Aorta (tissue), 5 donors: ENCODE measurements around the gene COL25A1. TPM values are rescaled to one million over a fixed set of nuclear protein-coding genes. Genes with fewer than 3 reads are reported as not detected.

Experiments used
- ATAC-seq: fragments of 200-7000 bp; cut with Tn5 transposase; one replicate; pipeline ENCODE4 v1.9.1; 2022; ENCODE audit warnings: moderate library complexity; ENCODE audit not compliant: low FRiP score
- DNase-seq, 2 donors: peaks; one replicate each; pipeline ENCODE4 v3.0.0-alpha.2; 2020
- H3K27ac ChIP-seq, 2 donors: one replicate each; pipeline ENCODE4 v1.5.1; 2013; ENCODE audit warnings: low read length in 2 of 2, mild to moderate bottlenecking in 2 of 2, moderate library complexity in 2 of 2, control low read depth in 1 of 2, inconsistent platforms in 1 of 2, low read depth in 1 of 2
- H3K27me3 ChIP-seq, 2 donors: one replicate each; pipeline ENCODE4 v1.6.1; 2013; ENCODE audit warnings: control low read depth in 1 of 2, low read length in 1 of 2, mild to moderate bottlenecking in 1 of 2, moderate library complexity in 1 of 2; ENCODE audit not compliant: insufficient read depth in 2 of 2, control insufficient read depth in 1 of 2
- H3K36me3 ChIP-seq, 2 donors: one replicate each; pipeline ENCODE4 v1.6.1; 2013; ENCODE audit warnings: control low read depth in 1 of 2, low read length in 1 of 2, mild to moderate bottlenecking in 1 of 2; ENCODE audit not compliant: insufficient read depth in 2 of 2, control insufficient read depth in 1 of 2
- H3K4me1 ChIP-seq, 2 donors: one replicate each; pipeline ENCODE4 v1.6.1; 2013; ENCODE audit warnings: low read length in 2 of 2, control low read depth in 1 of 2, mild to moderate bottlenecking in 1 of 2, moderate library complexity in 1 of 2; ENCODE audit not compliant: insufficient read depth in 2 of 2, control insufficient read depth in 1 of 2
- H3K4me3 ChIP-seq, 2 donors: one replicate each; pipeline ENCODE4 v1.5.1; 2013; ENCODE audit warnings: low read length in 2 of 2, control low read depth in 1 of 2, mild to moderate bottlenecking in 1 of 2
- H3K9me3 ChIP-seq: one replicate; pipeline ENCODE4 v1.6.1; 2013; ENCODE audit warnings: mild to moderate bottlenecking, low read length; ENCODE audit not compliant: control insufficient read depth
- WGBS, 2 donors: extraction: QIAGEN DNeasy Blood & Tissue Kit; methylation state at CpG; one replicate each; pipeline ENCODE4 v1.1.7; 2013; 5-methylcytosine and 5-hydroxymethylcytosine counted together
- intact Hi-C, 2 donors: fragments of 100-400 bp; cut with DNase I; formaldehyde crosslinking; loops; one replicate each; pipeline versions ENCODE4 v1.14.2 to v1.15.0; 2022
- polyA plus RNA-seq, 2 donors: library from polyadenylated mRNA; stranded (reverse); fragments of 200-250 nt; gene quantifications; one replicate each; pipeline ENCODE4 v1.2.3, GENCODE V29; 2013
- total RNA-seq, 2 donors: library from RNA; stranded (reverse); fragmentation: NEBNext Ultra II Directional; extraction: Animal tissue kit (Norgen Biotek cat#: 25700); gene quantifications; one replicate each; pipeline ENCODE4 v1.2.1, GENCODE V29; 2021
- donor health status: healthy with polysubstance abuse.
- donor health status: Bipolar disorder and iron deficiency.
- donor health status: DM: no; HTN: no; CAD: no.
- donor health status: DM: no; HTN: no; CAD: no.
- donor health status: DM: yes; HTN: yes; CAD: no.

COL25A1 gene
- total and polyA plus RNA-seq, 4 donors, result 0.08 to 8.1 (median 1.3) TPM

- ATAC-seq (no peak), DNase-seq (no peak)
- intact Hi-C loops, result no loop called here
- no peaks in the 10 kb centered on the region for H3K36me3 ChIP-seq
- no peaks in the 10 kb centered on the region for H3K27me3 ChIP-seq
- no peak overlapping the region for H3K4me3 ChIP-seq
- H3K9me3 ChIP-seq, result no peaks in the 10 kb centered on the region
- 96% methylated on average over 2 of the region's 2 CpGs for WGBS, 2 donors
- no peak overlapping the region for H3K27ac ChIP-seq
- H3K4me1 ChIP-seq, result no peaks in the 10 kb centered on the region
Observed at GRCh38 chr4:109296527-109296926, 5.9 kb downstream of the COL25A1 start.

GRCh38 chr4:109295081-109295480, 7.4 kb downstream of the COL25A1 start:
- Histone ChIP-seq H3K27me3 (no peaks in the 10 kb centered on the region), H3K4me1 (no peaks in the 10 kb centered on the region), H3K4me3 (no peak overlapping the region), H3K36me3 (no peaks in the 10 kb centered on the region), H3K27ac (no peak overlapping the region), H3K9me3 (no peaks in the 10 kb centered on the region)
- ATAC-seq (no peak), DNase-seq (no peak)
- intact Hi-C loops, result no loop called here

- no peaks in the 10 kb centered on the region for H3K9me3 ChIP-seq
- no peaks in the 10 kb centered on the region for H3K36me3 ChIP-seq
- DNase-seq, result no peak
- ATAC-seq, result no peak
- WGBS, 2 donors, result 80 to 85% methylated on average over 4 of the region's 4 CpGs
- intact Hi-C loops, result no loop called here
- H3K27me3 ChIP-seq, result no peaks in the 10 kb centered on the region
- no peak overlapping the region for H3K4me3 ChIP-seq
- H3K27ac ChIP-seq, result no peak overlapping the region
- H3K4me1 ChIP-seq, result no peaks in the 10 kb centered on the region
Observed at GRCh38 chr4:109294468-109295020, 7.9 kb downstream of the COL25A1 start.

- Histone ChIP-seq H3K4me3 (no peak overlapping the region), H3K27me3 (no peaks in the 10 kb centered on the region), H3K27ac (no peak overlapping the region), H3K4me1 (no peaks in the 10 kb centered on the region), H3K36me3 (no peaks in the 10 kb centered on the region), H3K9me3 (no peaks in the 10 kb centered on the region)
- no peak for ATAC-seq
- DNase-seq, result peak in 1 of 2 donors; percentile 40
- intact Hi-C loops, result no loop called here
- 73 to 86% methylated on average over 1 of the region's 1 CpG for WGBS, 2 donors
Observed at GRCh38 chr4:109294006-109294405, 8.5 kb downstream of the COL25A1 start.

GRCh38 chr4:109291707-109292238, 10.7 kb downstream of the COL25A1 start:
- ATAC-seq, result no peak

GRCh38 chr4:109290918-109291317, 11.5 kb downstream of the COL25A1 start:
- no peak overlapping the region for H3K4me3 ChIP-seq
- 82 to 87% methylated on average over 3 of the region's 3 CpGs for WGBS, 2 donors
- no peaks in the 10 kb centered on the region for H3K36me3 ChIP-seq
- no peaks in the 10 kb centered on the region for H3K27me3 ChIP-seq
- no peak overlapping the region for H3K27ac ChIP-seq
- H3K4me1 ChIP-seq, result no peaks in the 10 kb centered on the region
- DNase-seq (no peak), ATAC-seq (no peak)
- intact Hi-C loops, result no loop called here
- no peaks in the 10 kb centered on the region for H3K9me3 ChIP-seq

More at GRCh38 chr4:109291707-109292238, 10.7 kb downstream of the COL25A1 start:
- H3K27ac ChIP-seq, result no peak overlapping the region
- no peak for DNase-seq
- intact Hi-C loops, result no loop called here
- H3K4me1 ChIP-seq, result no peaks in the 10 kb centered on the region
- no peak overlapping the region for H3K4me3 ChIP-seq
- no peaks in the 10 kb centered on the region for H3K27me3 ChIP-seq
- 91 to 94% methylated on average over 2 of the region's 2 CpGs for whole genome bisulfite sequencing, 2 donors
- H3K9me3 ChIP-seq, result no peaks in the 10 kb centered on the region
- no peaks in the 10 kb centered on the region for H3K36me3 ChIP-seq

- DNase-seq (no peak), ATAC-seq (no peak)
- H3K36me3 ChIP-seq, result no peaks in the 10 kb centered on the region
- H3K4me3 ChIP-seq, result no peak overlapping the region
- no peaks in the 10 kb centered on the region for H3K9me3 ChIP-seq
- 74 to 77% methylated on average over 3 of the region's 3 CpGs for WGBS, 2 donors
- no peak overlapping the region for H3K27ac ChIP-seq
- no peaks in the 10 kb centered on the region for H3K4me1 ChIP-seq
- intact Hi-C loops, result no loop called here
- H3K27me3 ChIP-seq, result no peaks in the 10 kb centered on the region
Observed at GRCh38 chr4:109278594-109279031, 23.8 kb downstream of the COL25A1 start.

GRCh38 chr4:109276482-109277095, 25.9 kb downstream of the COL25A1 start:
- DNase-seq, result no peak
- WGBS, 2 donors, result 95 to 97% methylated on average over 5 of the region's 5 CpGs
- Histone ChIP-seq H3K27me3 (no peaks in the 10 kb centered on the region), H3K9me3 (no peaks in the 10 kb centered on the region), H3K4me3 (no peak overlapping the region), H3K27ac (no peak overlapping the region), H3K4me1 (no peaks in the 10 kb centered on the region), H3K36me3 (no peaks in the 10 kb centered on the region)
- intact Hi-C loops, result no loop called here
- no peak for ATAC-seq

- H3K27ac ChIP-seq, result no peak overlapping the region
- H3K4me3 ChIP-seq, result no peak overlapping the region
- no peaks in the 10 kb centered on the region for H3K27me3 ChIP-seq
- ATAC-seq (no peak), DNase-seq (no peak)
- no peaks in the 10 kb centered on the region for H3K4me1 ChIP-seq
- no peaks in the 10 kb centered on the region for H3K9me3 ChIP-seq
- H3K36me3 ChIP-seq, result no peaks in the 10 kb centered on the region
- WGBS, 2 donors, result 91 to 98% methylated on average over 6 of the region's 6 CpGs
- intact Hi-C loops, result no loop called here
Observed at GRCh38 chr4:109275066-109275745, 27.3 kb downstream of the COL25A1 start.
